GM12875 (cell line): ENCODE data around the gene FARSB.

Experiments used
- H3K4me3 ChIP-seq: one replicate; pipeline ENCODE4 v1.5.1; 2011; ENCODE audit warnings: low read depth, low read length, control low read depth
- CTCF ChIP-seq: IDR thresholded peaks from 2 replicates; pipeline ENCODE4 v1.5.1; 2011; ENCODE audit warnings: low read depth, mild to moderate bottlenecking, control low read depth, inconsistent platforms, low read length, moderate library complexity, borderline replicate concordance; ENCODE audit not compliant: insufficient read depth

Gene FARSB

DNA sequence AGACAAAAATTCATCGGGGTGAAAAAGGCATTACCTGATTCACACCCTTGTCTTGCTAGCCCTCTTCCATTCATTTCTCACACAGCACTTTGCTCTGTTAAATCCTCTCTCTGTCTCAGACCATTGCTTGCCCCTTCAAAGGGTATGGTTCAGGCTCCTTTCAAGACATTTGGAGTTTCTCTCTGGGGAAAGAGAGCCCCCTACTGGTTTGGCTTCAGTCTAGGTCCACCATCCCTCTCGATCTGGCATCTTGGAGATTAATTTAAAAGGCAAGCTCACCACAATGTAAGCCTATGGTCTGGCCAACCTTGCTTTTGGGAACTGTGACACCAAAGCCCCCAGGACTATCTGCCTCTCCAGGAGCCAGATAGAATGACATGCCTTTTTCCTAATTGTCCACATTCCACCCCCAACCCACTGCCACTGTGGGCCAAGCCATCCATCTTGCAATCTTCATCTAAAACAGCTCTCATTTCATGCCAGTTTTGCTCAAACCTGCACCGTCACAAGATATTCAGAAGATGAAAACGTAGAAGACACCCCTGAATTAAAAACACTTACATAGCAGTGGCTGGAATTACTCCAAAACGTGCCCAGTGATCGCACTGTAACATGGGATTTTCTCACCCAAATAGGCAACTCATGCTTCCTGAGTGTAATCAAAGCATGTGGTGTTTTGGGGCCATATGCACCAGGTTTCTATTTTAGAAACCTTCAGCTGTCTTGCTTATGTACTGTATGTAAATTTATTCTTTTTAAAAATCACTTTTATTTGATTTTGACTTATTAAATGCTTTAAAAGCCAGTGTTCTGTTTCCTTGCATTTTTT is 93.9 kb downstream of the FARSB start:
- no peak overlapping the region for H3K4me3 ChIP-seq
- TF ChIP-seq CTCF = peak; percentile 79

GRCh38 chr2:222561151-222561550 is 94.7 kb downstream of the FARSB start:
- no peak for TF ChIP-seq CTCF
- H3K4me3 ChIP-seq = no peak overlapping the region

DNA sequence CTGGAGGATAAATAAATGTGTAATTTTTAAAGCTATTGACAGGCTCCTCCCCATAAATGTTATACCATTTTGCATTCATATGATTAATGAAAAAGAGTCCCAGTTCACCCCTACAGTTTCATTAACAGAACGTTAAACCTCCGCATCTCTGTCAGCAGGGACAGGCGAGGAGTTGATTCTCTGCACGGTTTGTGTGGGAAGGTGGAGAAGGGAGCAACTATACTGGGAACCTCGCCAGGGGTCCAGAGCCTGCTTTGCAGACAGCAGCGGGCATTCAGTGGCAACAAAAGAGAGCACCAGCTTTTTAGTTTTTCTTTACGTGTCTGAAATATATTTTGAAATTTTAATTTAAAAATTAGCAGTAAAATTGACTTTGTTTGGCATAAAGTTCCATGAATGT is 101.4 kb downstream of the FARSB start:
- H3K4me3 ChIP-seq = no peak overlapping the region
- TF ChIP-seq CTCF = no peak

- H3K4me3 ChIP-seq = no peak overlapping the region
- no peak for TF ChIP-seq CTCF
Measured at GRCh38 chr2:222548992-222549391, 106.9 kb downstream of the FARSB start.

- no peak overlapping the region for H3K4me3 ChIP-seq
- no peak for TF ChIP-seq CTCF
Measured at GRCh38 chr2:222547083-222547482, 108.8 kb downstream of the FARSB start.

DNA sequence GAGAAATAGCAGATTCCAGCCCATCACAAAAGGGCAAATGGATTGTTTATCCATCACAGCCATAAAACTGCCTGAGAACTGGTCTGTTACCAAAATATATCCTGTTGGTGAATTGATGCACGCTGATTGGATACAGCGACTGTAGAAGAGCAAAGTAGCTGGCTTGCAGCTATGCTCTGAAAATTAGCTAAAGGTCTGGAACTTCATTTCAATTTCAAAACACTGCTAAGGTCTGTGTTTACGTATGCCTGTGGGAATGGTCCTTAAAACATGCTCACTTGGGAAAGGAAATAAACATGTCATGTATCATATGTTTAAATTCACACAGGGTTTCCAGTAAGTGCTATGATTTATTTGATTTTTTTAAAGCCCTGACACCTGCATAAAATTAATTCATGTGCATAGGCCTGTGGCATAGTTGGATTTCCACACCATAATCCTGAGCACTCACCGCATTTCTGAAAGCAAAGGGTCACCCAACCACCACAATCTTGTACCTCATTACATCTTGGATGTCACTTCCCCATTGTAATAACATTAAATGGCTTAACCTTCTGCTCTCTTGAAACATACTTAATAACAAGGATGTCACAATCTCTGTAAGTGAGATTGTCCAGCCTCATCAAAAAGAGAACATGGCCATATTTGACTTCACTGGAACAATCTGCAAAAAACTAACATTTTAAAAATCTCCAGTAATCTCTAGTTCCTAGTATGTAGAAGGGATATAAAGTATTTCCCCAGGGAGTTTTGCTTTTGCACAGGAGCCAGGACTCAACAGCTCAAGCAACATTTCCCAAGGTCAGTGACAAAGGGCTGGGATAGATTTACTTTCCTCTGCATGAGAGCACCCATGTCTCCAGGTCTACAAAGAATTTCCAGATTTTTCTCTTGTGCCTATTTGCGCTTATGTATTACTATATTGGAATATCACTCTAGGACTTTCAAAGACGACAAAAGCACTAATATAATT is 109.8 kb downstream of the FARSB start:
- no peak overlapping the region for H3K4me3 ChIP-seq

More for the DNA sequence above, 109.8 kb downstream of the FARSB start:
- no peak for TF ChIP-seq CTCF
